K562 (cell line): ENCODE measurements around the gene COL9A2. TPM values are rescaled to one million over a fixed set of nuclear protein-coding genes. Genes with fewer than 3 reads are reported as not detected.

Experiments used
- ARID1B ChIP-seq: fragments of 450-650 bp; IDR thresholded peaks from 2 replicates; pipeline ENCODE4 v1.6.1; 2016; ENCODE audit warnings: antibody characterized with exemption, mild to moderate bottlenecking, inconsistent platforms
- BHLHE40 ChIP-seq: IDR thresholded peaks from 2 replicates; pipeline ENCODE4 v1.6.1; 2011; ENCODE audit warnings: low read length, improper control_type of control experiment
- C11orf30 ChIP-seq: fragments of 450-650 bp; IDR thresholded peaks from 2 replicates; pipeline ENCODE4 v1.6.1; 2016; ENCODE audit warnings: low read depth, mild to moderate bottlenecking
- EHMT2 ChIP-seq: fragments of 450-650 bp; IDR thresholded peaks from 2 replicates; pipeline ENCODE4 v1.6.1; 2018; ENCODE audit warnings: antibody characterized with exemption
- GATAD2B ChIP-seq: fragments of 450-650 bp; IDR thresholded peaks from 2 replicates; pipeline ENCODE4 v1.6.1; 2017; ENCODE audit warnings: mild to moderate bottlenecking, borderline replicate concordance
- GMEB1 ChIP-seq: fragments of 250-450 bp; sonication (Bioruptor Pico); IDR thresholded peaks from 2 replicates; pipeline ENCODE4 v1.4.0; 2020; ENCODE audit warnings: mild to moderate bottlenecking
- HMBOX1 ChIP-seq: sonication (generic); IDR thresholded peaks from 2 replicates; pipeline ENCODE4 v1.6.1; 2016
- KAT7 ChIP-seq: sonication (generic); formaldehyde crosslinking; IDR thresholded peaks from 2 replicates; pipeline ENCODE4 v1.8.0; 2022; ENCODE audit warnings: missing genetic modification reagents, mild to moderate bottlenecking, borderline replicate concordance
- MAZ ChIP-seq, 2 experiments: fragments of 450-650 bp in 1 of 2; sonication (generic) in 1 of 2; formaldehyde crosslinking; IDR thresholded peaks in 1 of 2; conservative IDR thresholded peaks in 1 of 2; 2 replicates each; pipeline versions ENCODE4 v1.4.0 to v1.5.0; 2020; ENCODE audit warnings: mild to moderate bottlenecking in 1 of 2, missing genetic modification reagents in 1 of 2
- MEIS2 ChIP-seq: fragments of 450-650 bp; IDR thresholded peaks from 2 replicates; pipeline ENCODE4 v1.6.1; 2014; ENCODE audit warnings: mild to moderate bottlenecking; ENCODE audit not compliant: partially characterized antibody
- MTA2 ChIP-seq: fragments of 450-650 bp; IDR thresholded peaks from 2 replicates; pipeline ENCODE4 v1.6.1; 2016; ENCODE audit warnings: low read depth
- NRF1 ChIP-seq, 2 experiments: fragments of 450-650 bp; IDR thresholded peaks in 1 of 2; conservative IDR thresholded peaks in 1 of 2; 2 replicates each; pipeline ENCODE4 v1.6.1; 2014; ENCODE audit warnings: mild to moderate bottlenecking in 2 of 2
- NUFIP1 ChIP-seq: fragments of 450-650 bp; IDR thresholded peaks from 2 replicates; pipeline ENCODE4 v1.6.1; 2018; ENCODE audit not compliant: partially characterized antibody
- PPARD ChIP-seq: fragments of 250-450 bp; sonication (Bioruptor Pico); IDR thresholded peaks from 2 replicates; pipeline ENCODE4 v1.8.0; 2022; ENCODE audit warnings: inconsistent platforms, mild to moderate bottlenecking, moderate library complexity
- RFX1 ChIP-seq: fragments of 450-650 bp; IDR thresholded peaks from 2 replicates; pipeline ENCODE4 v1.6.1; 2016; ENCODE audit warnings: mild to moderate bottlenecking, moderate library complexity
- SMAD4 ChIP-seq: fragments of 250-450 bp; sonication (Bioruptor Pico); conservative IDR thresholded peaks from 2 replicates; pipeline ENCODE4 v1.8.0; 2021; ENCODE audit warnings: inconsistent platforms, mild to moderate bottlenecking, moderate library complexity
- TARDBP ChIP-seq: fragments of 450-650 bp; IDR thresholded peaks from 2 replicates; pipeline ENCODE4 v1.6.1; 2016
- TBL1XR1 ChIP-seq, 2 experiments: IDR thresholded peaks; 2 replicates each; pipeline ENCODE4 v1.6.1; 2012; ENCODE audit warnings: improper control_type of control experiment in 2 of 2, low read length in 2 of 2, mild to moderate bottlenecking in 1 of 2
- ZBTB1 ChIP-seq: sonication (generic); formaldehyde crosslinking; IDR thresholded peaks from 2 replicates; pipeline ENCODE4 v1.8.1; 2023; ENCODE audit warnings: missing genetic modification reagents, low read depth, mild to moderate bottlenecking, borderline replicate concordance
- ZFP36 ChIP-seq: fragments of 150-350 bp; IDR thresholded peaks from 2 replicates; pipeline ENCODE4 v1.6.1; 2018; ENCODE audit warnings: low read length, low read depth; ENCODE audit not compliant: partially characterized antibody
- ZHX1 ChIP-seq: fragments of 150-350 bp; conservative IDR thresholded peaks from 2 replicates; pipeline ENCODE4 v1.6.1; 2014; ENCODE audit warnings: low read length
- ZNF140 ChIP-seq: fragments of 250-450 bp; sonication (Bioruptor Pico); IDR thresholded peaks from 2 replicates; pipeline ENCODE4 v1.8.0; 2021; ENCODE audit warnings: moderate library complexity, mild to moderate bottlenecking, inconsistent platforms
- ZNF507 ChIP-seq: conservative IDR thresholded peaks from 2 replicates; pipeline ENCODE4 v1.6.1; 2017; ENCODE audit warnings: missing genetic modification characterization, missing compliant biosample characterization
- ZNF551 ChIP-seq: fragments of 250-450 bp; sonication (Bioruptor Pico); IDR thresholded peaks from 2 replicates; pipeline ENCODE4 v1.5.0; 2021; ENCODE audit warnings: mild to moderate bottlenecking, moderate library complexity
- polyA plus RNA-seq, 8 experiments: library from polyadenylated mRNA; depleted of rRNA in 4 of 8; stranded (reverse) in 5 of 8; unstranded in 3 of 8; fragments of >200 nt; fragmentation: Nextera tagmentation in 2 of 8; fragmentation: Illumina TruSeq in 1 of 8; extraction: Ambion mirVana in 2 of 8; extraction: Trizol in 1 of 8; gene quantifications; 2 replicates each; pipeline versions ENCODE4 v1.2.1 to v1.2.3, GENCODE V29; 2011 to 2014; ENCODE audit warnings: inconsistent platforms in 1 of 8, missing spikeins in 1 of 8
- total RNA-seq, 7 experiments: library from RNA; depleted of rRNA in 6 of 7; stranded (reverse); fragments of >200 nt in 6 of 7; fragmentation: Illumina TruSeq in 2 of 7; extraction: Trizol in 2 of 7; gene quantifications; 2 replicates each; pipeline versions ENCODE4 v1.2.1 to v1.2.3, GENCODE V29; 2011 to 2021; ENCODE audit warnings: low replicate concordance in 1 of 7

Gene COL9A2
- total and polyA plus RNA-seq, 9 of the 15 experiments (the other 6 are each of a cell fraction or from before 2014, with no cell fraction given): 0.03 to 2.2 (median 0.31) TPM

- TF ChIP-seq MAZ (CRISPR knock-in tag; conservative IDR thresholded peaks at IDR 0.05 in 1 of 2, IDR thresholded peaks at IDR 0.05 in 1 of 2) (peak in 1 of 2 experiments; percentile 53; a peak in 1 of 4 replicates), SMAD4 (CRISPR knock-in tag) (no peak), ZFP36 (no peak), TARDBP (no peak), EHMT2 (no peak; the same call in 1 of the 2 replicates), C11orf30 (no peak), ZNF140 (CRISPR knock-in tag) (no peak), TBL1XR1 (IDR thresholded peaks at IDR 0.05; ENCODE audit: low read length in 2 of 2) (0 out of 4 replicates have a peak, but pooled peaks of 1 of the 2 experiments have one; percentile 29), BHLHE40 (no peak), ZHX1 (no peak), ZBTB1 (CRISPR knock-in tag) (no peak), MEIS2 (peak; percentile 12), NUFIP1 (no peak), RFX1 (no peak), ZNF551 (CRISPR knock-in tag) (no peak), HMBOX1 (no peak), MTA2 (peak; percentile 76), GMEB1 (no peak), PPARD (no peak), ZNF507 (tag) (no peak), NRF1 (conservative IDR thresholded peaks at IDR 0.05 in 1 of 2, IDR thresholded peaks at IDR 0.05 in 1 of 2) (no peak), GATAD2B (no peak), ARID1B (peak; percentile 91), KAT7 (no peak)
Observed at GRCh38 chr1:40339420-40340323, 22.6 kb upstream of the COL9A2 start (continued).
